HFF-Myc (cell line): ENCODE results near the gene SORL1.
"Not testable (repeated sequence)": the region's sequence is repeated elsewhere in the genome, so short reads cannot be mapped to it uniquely, and the experiment has no call there.

Experiments used
- DNase-seq: peaks from one replicate; pipeline ENCODE4 v3.0.0-alpha.2; 2011; ENCODE audit warnings: low read depth; ENCODE audit errors: extremely low read depth
- H3K4me3 ChIP-seq: replicated peaks from 2 replicates; pipeline ENCODE4 v1.5.1; 2011; ENCODE audit warnings: low read depth, mild to moderate bottlenecking, control low read depth, low read length
- TF ChIP-seq, protein P1 (sequence below): IDR thresholded peaks from 2 replicates; pipeline ENCODE4 v1.5.1; 2012; ENCODE audit warnings: mild to moderate bottlenecking, low read depth, low read length, control low read depth; ENCODE audit errors: missing control alignments

SORL1 gene

DNA sequence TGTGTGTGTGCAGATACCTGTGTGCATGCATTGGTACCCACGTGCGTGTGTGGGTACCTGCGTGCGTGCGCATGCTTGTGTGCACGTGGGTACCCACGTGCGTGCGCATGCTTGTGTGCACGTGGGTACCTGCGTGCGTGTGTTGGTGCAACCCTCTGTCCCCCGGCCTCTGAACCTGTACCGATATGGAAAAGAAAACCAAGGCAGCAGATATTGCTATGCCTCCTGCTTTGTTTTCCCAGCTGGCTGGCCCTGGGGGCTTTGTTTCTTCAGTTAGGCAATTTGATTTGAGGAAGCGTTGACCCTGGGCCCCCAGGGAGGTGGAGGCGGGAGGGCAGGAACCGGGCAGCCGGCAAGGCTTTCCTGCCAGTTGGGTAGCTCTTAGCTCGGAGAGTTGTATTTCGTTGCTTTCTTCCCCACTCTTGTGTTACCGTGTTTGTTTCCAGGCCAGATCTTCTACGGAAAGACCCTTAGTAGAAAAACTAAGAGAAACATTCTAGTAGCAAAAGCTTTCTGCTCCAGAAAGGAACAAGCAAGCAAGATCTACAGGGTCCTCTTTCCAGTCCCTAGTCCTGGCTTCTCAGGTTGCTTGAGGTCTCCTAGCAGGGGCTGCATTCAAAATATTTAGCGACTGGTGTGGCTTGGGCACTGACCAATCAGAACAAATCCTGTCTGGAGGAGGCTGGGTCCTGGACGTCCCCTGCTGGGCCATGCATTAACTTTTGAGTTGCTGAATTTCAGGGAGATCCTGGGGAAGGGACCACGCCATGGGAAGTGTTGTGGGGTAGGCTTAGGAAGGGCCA is 27.0 kb downstream of the SORL1 start:
- no peak overlapping the region for H3K4me3 ChIP-seq

DNA sequence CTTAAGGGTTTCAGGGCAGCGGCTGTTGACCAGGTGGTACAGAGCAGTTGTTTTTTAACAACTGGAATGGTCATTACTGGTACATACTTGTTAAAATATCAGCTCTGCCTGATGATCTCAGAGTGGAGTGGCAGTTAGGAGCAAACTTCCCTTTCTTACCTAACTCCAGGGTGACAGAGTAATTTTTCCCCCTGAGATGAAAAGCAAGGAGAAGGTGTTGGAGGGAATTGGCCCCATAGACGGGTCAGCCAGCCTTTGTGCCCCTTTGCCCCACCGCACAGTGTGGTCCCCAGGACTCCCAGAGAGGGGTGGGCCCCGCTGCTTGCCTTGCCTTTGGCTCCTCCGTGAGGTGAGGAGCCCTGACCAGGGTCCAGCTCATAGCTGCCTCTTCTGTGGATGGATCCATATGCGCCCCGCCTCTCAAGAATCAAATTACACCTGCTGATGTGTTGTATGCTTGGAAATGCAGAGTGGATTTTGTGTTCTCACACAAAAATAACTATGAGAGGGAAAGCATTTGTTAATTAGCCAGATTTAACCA is 27.7 kb downstream of the SORL1 start:
- TF ChIP-seq, protein P1, sequence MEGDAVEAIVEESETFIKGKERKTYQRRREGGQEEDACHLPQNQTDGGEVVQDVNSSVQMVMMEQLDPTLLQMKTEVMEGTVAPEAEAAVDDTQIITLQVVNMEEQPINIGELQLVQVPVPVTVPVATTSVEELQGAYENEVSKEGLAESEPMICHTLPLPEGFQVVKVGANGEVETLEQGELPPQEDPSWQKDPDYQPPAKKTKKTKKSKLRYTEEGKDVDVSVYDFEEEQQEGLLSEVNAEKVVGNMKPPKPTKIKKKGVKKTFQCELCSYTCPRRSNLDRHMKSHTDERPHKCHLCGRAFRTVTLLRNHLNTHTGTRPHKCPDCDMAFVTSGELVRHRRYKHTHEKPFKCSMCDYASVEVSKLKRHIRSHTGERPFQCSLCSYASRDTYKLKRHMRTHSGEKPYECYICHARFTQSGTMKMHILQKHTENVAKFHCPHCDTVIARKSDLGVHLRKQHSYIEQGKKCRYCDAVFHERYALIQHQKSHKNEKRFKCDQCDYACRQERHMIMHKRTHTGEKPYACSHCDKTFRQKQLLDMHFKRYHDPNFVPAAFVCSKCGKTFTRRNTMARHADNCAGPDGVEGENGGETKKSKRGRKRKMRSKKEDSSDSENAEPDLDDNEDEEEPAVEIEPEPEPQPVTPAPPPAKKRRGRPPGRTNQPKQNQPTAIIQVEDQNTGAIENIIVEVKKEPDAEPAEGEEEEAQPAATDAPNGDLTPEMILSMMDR = no peak
- H3K4me3 ChIP-seq = no peak overlapping the region
- DNase-seq = no peak

More for the DNA sequence above, 27.0 kb downstream of the SORL1 start:
- no peak for DNase-seq
- TF ChIP-seq, protein P1 = no peak

DNA sequence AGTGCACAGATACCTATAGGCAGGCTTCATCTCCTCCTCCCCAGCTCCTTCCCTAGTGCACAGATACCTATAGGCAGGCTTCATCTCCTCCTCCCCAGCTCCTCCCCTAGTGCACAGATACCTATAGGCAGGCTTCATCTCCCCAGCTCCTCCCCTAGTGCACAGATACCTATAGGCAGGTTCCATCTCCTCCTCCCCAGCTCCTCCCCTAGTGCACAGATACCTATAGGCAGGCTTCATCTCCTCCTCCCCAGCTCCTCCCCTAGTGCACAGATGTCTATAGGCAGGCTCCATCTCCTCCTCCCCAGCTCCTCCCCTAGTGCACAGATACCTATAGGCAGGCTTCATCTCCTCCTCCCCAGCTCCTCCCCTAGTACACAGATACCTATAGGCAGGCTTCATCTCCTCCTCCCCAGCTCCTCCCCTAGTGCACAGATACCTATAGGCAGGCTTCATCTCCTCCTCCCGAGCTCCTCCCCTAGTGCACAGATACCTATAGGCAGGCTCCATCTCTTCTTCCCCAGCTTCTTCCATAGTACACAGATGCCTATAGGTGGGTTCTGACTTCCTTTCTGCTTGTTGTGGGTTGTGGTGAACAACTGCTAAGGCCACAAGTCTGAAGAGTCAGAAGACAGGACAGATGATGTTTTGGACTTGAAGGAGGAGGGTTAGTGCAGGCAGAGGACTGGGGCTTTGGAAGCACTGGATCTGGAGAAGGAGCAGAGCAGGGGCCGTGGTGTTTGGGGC is 29.5 kb downstream of the SORL1 start:
- not testable (repeated sequence) for DNase-seq, H3K4me3 ChIP-seq

GRCh38 chr11:121482231-121483129 is 30.4 kb downstream of the SORL1 start:
- TF ChIP-seq, protein P1 = no peak
- DNase-seq = no peak
- no peak overlapping the region for H3K4me3 ChIP-seq

GRCh38 chr11:121483805-121484480 is 31.8 kb downstream of the SORL1 start:
- TF ChIP-seq, protein P1 = no peak
- no peak for DNase-seq
- no peak overlapping the region for H3K4me3 ChIP-seq

GRCh38 chr11:121485216-121485615 is 33.1 kb downstream of the SORL1 start:
- no peak overlapping the region for H3K4me3 ChIP-seq
- no peak for DNase-seq
- TF ChIP-seq, protein P1 = no peak
